Effector CD4-positive, alpha-beta T cell (primary cell): Measurements from ENCODE around the gene HUWE1.
"Not testable (repeated sequence)": the region's sequence is repeated elsewhere in the genome, so short reads cannot be mapped to it uniquely, and the experiment has no call there.

Experiments
- DNase-seq: peaks from one replicate; pipeline ENCODE4 v3.0.0-alpha.2; 2020

The HUWE1 gene

DNA sequence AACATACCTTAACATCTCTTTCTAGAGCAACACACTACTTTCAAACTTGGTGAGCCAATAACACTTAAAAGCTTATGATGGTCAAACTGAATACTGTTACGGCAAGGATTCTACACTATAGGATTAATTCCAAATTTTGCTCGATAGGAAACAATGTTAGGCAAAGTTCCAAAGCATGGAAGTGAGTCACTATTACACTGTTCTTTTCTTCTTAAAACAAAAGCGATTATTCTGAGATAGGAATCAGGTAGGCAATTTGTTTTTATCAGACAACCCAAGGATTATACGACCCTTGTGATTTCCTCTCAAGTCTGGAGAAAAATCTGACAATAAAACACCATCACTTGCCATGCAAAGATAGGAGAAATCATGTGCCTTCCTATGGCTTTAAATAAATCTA, 81.5 kb downstream of the HUWE1 start:
- no peak for DNase-seq

DNA sequence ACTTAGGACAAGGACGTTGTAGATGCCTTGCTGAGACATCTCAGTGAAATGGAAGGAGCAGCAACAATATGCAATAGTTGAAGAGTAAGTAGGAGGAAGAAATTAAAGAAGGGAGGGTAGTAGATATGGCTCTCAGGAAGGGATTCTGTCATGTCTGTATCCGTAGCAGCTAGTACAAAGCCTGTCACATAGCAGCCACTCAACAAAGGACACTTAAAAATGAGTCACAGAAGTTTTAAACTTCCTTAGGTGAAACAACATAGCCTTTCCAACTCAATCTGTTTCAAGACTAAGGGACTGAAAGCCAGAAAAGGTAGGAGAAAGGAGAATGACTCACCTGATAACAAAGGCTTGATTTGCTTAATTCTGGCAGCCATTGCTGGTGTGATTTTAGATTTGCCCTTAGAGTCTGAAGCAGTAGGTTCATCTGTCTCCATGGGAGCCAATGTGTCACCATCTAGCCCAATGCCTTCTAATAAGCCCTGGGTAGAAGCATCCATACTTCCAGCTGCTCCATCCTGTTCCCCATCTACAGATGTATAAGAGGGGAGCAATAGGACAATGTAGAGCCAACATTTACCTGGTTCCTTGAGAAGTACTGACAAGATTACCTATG, 86.6 kb downstream of the HUWE1 start:
- DNase-seq: no peak

DNA sequence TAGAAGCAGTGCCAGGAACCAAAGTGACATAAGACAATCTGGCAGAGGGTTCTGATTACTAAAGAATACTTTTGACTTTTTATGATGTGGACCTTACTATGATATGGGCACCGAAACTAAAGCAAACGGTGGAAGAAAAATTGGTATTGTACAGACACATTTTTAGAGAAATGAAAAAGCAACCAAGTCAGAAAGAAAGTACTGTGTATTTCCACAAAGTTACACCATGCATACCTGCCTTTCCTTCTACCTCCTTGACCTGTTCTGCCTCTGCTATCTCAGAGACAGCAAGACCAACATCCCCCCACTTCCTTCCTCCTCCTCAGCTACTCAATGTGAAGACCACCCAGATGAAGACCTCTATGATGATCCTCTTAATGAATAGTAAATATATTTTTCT, 88.3 kb downstream of the HUWE1 start:
- no peak for DNase-seq

DNA sequence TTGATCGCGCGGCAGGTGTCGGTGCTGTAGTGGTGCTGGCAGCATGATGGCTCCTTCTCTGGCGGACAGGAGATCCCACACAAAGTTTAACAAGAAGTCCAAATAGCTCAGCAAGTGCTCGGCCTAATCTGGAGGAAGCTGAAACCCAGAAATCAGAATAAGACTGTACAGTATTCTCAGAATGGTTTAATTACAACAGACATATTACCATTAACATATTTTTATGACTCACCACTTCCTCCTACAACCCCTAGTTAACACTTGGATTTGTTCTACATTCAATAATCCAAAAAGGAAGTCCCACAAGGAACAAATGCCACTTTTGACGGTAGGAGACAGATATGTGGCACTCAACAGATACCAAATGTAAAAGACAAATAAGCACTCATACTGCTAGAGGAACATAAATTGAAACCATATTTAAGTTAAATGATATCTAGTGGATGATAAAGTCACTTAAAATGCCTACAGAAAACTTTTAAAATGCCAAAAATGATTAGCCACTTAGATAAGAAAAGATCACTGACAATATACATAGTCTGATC, 91.2 kb downstream of the HUWE1 start:
- no peak for DNase-seq

DNA sequence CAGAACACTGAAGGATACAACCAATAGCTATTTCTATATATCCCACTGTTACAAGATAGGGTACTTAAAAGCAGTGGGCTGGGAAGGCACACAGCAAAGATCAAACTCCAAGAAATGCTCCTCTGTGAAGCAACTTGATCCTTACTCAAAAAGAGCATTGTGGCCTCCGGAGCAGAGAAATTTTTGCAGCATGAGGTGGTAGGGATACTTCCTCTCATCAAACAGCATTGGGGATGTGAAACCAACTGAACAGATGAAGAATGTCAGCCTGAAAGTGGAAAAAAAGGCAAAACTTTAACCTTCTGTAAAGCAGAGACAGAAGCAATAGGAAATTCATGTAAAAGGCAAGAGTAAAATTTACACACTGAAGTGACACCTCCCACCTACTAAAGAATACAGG, 92.2 kb downstream of the HUWE1 start:
- DNase-seq: no peak

DNA sequence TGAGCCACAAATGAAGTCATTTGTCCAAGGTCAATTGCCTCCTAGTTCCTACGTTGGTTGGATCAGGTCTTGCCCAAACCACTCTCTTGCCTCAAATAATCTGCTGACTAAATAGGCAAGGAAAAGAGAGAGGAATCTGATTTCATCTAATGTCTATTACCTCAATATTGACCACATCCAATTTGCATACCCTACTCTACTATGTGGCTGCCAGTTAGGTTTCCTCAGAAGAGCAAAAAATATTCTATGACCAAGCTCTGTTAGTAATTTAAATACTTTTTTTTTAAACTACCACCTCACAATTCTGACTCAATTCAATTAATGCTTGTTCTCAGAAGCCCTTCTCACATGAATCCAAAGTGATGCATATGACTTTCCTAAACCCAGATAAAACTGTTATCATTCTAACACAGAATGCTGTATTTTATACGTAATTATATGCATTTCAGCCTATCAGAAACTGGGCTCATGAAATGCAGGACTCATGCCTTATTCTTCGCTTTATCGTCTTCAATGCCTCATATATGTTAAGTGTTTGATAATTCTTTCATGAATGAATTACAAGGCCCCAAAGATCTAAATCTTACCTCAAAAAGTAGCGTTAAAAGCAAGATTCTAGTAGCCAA, 98.6 kb downstream of the HUWE1 start:
- no peak for DNase-seq

DNA sequence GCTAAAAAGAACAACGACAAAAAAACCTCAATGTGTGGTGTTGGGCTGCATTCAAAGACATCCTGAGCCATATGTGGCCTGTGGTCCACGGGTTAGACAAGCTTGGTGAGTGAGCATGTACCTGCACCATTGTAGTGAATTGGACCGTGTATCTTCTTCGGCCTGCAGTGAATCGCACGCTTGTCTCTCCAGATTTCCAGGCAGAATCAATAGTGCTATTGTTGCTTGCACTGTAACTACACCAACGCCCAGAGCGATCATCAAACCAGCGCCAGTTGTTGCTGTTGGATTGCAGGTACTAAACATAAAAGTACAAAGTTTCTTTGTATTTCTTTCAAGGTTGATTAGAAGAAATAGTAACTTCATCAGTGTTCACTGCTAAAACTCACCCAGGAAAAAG, 101.6 kb downstream of the HUWE1 start:
- DNase-seq: no peak

DNA sequence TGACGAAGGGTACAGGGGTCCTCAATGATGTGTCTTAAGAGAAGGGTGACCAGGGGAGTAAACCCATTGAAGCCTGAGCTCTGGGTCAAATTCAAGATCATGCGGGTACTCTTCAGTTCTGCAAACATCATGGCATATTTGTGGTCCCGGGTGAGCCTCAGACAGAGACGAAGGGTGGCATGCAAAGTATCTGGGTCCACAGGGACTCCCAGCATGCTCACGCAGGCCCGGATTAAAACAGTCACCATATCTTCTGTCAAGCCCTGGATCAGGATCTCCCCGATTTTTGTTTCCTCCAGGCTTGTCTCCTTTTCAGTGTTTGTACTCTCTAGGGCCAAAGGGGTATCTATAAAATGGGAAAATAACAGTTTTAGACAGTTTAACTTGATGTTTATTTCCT, 102.9 kb downstream of the HUWE1 start:
- DNase-seq: no peak

DNA sequence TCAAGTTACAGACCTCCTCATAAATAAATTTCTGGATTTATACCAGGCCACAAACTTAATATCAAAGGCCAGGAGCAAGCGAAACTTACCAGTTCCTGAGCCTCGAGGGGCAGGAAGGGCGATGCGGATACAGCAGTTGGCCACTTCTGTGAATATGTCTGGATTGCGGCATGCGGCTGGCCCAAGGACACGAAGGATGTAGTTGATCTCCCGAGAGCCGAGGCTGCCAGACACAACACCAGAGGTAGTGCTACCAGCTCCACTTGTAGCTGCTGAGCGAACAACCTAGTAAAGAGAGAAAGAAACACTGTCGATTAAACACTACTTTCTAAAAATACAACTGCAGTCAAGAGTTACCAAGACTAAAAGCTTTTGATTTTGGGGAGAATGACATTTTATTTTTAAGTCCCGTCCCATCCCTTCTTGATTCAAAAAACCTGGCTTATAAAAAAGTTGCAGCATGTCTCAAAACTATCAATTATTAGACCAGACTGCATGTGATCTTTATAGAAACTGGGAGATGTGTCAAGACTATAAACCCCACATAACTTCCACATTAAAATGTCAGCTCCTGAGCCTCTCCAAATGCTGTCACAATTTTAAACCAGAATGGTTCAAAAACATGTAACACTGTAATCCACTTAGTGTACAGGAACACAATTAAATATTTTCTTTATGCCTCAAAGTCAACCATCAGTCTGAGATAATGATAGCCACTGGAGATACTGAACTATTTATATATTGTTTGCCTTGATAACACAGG, 105.6 kb downstream of the HUWE1 start:
- DNase-seq: no peak

DNA sequence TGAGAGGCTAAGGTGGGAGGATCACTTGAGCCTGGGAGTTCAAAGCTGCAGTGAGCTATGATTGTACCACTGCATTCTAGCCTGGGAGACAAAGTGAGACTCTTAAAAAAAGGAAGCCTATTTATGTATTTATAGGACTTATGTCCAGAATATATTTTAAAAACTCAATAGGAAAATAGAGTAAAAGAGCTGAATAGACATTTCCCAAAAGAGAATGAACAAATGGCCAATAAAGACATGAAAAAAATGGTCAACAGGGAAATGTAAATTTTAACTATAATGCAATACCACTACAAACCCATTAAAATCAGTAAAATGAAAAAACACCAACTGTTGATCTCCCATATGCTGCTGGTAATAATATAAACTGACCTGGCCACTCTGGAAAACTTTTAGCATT, 115.0 kb downstream of the HUWE1 start:
- DNase-seq: no peak

DNA sequence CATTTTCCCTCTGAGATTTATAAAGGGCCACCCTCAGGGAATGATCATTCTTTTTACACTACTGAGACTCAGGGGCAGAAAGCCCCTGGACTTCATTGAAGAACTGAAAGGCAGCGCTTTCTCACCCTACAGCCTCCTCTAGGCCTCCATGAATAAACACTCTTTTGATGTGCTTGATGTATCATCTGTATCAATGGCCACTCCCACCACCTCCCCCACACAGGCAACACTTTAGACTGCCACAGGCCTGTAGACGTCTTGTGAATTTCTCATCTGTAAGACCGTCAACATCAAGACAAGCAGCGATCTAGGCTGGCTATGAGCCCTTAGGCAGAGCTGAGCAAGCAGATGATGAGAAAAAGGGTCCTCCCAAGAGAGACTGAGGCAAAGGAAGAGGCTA, 123.2 kb downstream of the HUWE1 start:
- DNase-seq: no peak

DNA sequence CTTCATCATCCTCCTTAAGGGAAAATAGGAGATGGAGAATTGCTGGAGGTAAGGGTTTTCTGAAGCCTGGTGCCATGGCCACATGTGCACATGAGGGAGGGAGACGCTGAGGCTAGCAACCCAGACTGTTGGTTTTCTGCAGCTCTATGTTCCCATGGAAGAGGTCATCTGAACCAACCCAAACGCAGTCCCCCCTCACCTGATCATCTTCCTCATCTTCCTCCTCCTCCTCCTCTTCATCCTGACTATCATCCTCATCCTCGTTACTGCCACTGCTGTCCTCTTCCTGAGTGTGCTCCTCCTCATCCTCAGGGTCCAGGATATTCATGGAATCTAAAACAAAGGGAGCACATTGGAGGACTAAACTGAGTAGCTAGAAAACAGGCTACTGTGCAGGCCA, 124.6 kb downstream of the HUWE1 start:
- DNase-seq: no peak

DNA sequence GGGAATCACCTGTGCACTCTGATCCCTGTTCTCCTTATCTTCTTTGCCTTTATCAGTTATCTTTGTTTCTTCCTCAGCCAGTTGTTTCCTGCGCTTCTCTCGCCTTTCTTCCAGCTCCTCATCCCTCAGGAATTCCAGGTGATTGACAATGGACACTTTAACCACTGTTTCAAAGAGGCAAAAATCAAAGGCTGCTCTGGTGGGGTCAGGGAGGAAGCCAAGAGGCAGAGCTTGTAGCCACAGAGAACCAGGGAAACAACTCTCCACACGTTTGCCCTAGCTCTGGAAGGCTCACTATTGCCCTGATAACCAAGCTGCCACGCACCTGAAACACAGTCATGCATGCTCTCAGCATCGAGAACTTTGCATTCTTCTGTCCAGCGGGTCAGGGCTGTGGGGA, 127.9 kb downstream of the HUWE1 start:
- no peak for DNase-seq

DNA sequence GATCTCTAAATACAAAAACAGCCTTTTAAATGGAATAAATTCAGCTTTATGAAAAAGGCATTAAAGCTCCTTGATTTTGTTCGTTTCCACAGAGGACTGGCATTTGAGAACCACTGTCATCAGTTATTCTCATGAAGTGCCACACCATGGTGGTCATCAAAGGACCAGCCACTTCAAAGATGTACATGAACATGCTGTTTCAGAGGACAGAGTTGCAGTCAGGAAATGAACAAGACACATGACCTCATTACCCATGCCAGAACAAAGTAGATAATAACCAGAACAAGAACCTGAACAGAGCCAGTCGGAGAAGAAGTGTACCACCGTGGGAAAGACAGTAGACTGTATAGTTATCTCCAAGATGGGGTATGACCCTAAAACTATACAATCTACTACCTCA, 129.7 kb downstream of the HUWE1 start:
- DNase-seq: no peak

DNA sequence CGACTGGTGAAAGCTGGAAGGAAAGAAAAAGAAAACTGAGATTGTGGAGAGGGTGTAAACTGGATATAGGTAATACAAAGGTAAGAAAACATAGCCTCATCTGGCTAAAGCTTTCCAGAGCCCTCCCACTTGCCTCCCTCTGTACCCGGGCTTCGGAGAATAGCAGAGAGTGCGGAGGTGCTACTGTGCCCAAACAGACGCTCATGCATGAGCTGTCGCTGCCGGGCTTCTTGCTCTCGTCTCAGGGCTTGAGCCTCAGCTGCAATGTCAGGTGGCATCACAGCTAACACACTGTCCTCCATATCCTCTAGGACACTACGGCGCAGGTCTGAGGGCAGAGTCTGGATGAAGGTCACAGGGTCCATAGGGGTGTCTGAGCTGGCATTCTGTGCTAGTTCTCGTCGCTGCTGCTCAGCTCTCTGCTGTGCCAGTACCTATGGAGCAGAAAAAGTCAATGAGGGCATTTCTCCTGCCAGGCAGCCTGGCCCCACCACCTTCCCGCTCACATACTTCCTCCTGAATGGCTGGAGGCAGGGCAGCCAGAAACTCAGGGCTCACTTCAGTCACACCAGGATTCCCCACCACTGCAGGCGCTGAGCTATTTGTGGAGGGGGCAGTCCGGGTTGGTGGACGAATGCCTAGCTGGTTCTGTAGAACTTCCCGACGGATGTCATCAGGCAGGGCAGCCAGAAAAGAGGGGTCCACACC, 135.6 kb downstream of the HUWE1 start:
- no peak for DNase-seq

DNA sequence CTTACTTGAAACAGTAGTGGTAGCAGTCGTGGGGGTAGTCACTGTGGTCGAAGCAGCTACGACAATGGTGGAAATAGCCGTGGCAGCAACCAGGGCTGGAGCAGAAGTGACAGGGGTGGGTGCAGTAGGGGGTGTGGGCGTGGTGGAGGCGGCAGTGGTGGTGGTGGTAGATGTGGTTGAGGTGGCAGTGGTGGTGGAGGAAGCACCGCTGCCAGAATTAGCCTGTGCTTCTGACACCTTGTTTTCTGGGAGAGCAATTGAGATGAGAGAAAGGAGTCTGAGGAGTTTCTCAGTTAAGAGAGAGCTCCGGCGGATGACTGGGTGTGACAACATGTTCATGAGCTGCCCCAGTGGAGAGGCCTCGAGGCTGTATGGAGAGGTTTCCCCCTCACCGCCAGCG, 138.9 kb downstream of the HUWE1 start:
- DNase-seq: no peak

DNA sequence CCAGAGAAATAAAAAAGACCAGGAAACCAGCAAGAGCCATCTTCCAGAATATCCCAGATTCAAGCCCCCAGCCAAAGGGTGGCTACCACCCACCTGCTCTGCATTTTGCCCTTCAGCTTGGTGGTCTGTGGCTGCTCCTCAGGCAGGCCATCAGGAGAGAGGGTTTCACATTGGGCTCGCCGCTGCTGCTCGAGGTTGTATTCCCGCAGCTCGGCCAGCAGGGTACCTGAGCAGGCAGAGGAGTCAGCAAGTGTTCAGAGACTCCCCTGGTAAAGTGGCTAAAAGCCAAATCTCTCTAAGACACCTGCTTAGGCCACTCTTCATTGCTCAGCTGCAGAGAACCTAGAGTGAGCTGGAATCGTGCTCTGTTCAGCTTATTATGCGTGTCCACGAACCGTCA, 141.6 kb downstream of the HUWE1 start:
- DNase-seq: no peak

DNA sequence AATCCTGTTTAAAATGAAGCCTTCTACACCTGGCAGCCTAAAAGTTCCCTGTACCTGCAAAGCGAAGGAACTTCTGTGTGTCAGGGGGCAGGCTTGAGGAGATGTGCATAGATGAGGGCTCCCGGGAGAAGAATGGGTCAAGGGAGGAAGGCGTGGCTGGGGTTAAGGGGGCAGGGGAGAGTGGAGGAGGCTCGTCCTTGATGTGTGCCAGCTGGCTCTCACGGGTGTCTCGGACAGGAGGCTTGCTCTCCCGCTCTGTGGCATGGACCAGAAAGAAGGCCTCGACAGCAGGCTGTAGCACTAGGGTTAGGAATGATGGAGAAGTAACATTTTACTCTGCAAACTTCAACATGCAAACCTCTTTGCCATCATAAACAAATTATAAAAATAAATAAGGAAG, 147.7 kb downstream of the HUWE1 start:
- no peak for DNase-seq

DNA sequence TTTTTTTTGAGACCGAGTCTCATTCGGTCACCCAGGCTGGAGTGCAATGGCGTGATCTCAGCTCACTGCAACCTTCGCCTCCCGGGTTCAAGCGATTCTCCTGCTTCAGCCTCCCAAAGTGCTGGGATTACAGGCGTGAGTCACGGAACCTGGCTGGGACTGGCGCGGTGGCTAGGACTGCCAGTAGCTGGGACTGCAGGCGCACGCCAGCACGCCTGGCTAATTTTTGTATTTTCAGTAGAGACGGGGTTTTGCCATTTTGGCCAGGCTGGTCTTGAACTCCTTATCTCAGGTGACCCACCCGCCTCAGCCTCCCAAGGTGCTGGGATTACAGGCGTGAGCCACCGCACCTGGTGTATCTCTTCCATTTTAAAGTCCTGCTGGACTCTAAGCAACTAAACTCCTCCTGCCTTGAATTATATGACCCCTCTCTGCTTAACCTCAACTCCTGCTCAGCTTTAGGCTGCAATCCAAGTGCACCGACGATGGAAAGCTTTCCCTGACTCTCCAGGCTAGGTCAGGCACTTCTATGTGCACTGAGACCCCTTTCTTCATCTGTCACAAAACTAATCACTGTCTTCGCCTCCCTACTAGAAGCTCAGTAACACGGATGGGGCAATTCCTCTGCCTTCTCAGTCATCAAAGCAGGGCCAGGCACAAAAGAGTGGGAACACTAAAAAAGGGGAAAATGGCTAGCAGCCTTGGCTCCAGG, 155.1 kb downstream of the HUWE1 start:
- DNase-seq: not testable (repeated sequence)

DNA sequence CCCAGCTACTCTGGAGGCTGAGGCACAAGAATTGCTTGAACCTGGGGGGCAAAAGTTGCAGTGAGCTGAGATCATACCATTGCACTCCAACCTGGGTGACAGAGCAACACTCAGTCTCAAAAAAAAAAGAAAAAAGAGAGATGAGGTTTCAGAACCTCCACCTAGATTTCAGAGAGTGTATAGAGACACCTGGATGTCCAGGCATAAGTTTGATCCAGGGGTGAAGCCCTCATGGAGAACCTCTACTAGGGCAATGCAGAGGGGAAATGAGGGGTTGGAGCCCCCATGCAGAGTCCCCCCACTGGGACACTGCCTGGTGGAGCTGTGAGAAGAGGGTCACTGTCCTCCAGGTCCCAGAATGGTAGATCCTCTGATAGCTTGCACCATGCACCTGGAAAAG, 159.5 kb downstream of the HUWE1 start:
- DNase-seq: no peak

DNA sequence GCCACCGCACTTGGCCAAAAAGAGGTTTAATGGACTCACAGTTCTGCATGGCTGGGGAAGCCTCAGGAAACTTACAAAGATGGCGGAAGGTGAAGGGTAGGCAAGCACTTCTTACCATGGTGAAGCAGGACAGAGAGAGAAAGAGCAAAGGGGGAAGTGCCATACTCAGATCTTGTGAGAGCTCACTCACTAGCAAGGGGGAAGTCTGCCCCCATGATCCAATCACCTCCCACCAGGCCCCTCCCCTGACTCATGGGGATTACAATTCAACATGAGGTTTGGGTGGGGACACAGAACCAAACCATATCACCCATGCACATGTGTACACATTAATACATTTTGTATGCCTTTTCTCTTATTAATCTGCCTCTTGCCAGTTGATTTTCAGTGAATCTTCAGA, 175.2 kb downstream of the HUWE1 start:
- no peak for DNase-seq

DNA sequence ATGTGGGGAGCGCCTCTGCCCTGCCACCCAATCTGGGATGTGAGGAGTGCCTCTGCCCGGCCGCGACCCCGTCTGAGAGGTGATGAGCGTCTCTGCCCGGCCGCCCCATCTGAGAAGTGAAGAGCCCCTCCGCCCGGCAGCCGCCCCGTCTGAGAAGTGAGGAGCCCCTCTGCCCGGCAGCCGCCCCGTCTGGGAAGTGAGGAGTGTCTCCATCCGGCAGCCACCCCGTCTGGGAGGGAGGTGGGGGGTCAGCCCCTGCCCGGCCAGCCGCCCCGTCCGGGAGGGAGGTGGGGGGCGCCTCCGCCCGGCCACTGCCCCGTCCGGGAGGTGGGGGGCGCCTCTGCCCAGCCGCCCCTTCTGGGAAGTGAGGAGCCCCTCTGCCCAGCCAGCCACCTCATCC, 182.5 kb downstream of the HUWE1 start:
- DNase-seq: not testable (repeated sequence)

DNA sequence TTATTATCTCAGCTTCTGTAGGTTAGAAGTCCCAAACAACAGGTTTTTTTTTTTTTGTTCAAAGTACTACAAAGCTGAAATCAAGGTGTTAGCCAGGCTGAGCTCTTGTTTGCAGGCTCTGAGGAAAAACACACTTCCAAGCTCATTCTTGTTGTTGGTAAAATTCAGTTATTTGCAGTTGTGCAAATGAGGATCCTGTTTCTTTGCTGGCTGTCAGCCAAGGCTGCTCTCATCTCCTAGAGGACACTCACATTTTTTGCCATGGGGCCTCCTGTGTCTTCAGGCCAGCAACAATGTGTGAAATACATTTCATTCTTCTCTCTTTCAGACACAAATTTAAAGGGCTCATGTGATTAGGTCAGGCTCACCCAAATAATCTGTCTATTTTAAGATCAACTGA, 192.1 kb downstream of the HUWE1 start:
- DNase-seq: no peak
